Loucy (cell line): ENCODE data around the gene FUOM.

ENCODE experiments used
- EZH2phosphoT487 ChIP-seq: fragments of 200-600 bp; IDR thresholded peaks from 2 replicates; pipeline ENCODE4 v1.6.1; 2018; ENCODE audit warnings: antibody characterized with exemption, mild to moderate bottlenecking, moderate library complexity, borderline replicate concordance
- TF ChIP-seq, protein P1 (sequence below): fragments of 200-600 bp; sonication (generic); conservative IDR thresholded peaks from 2 replicates; pipeline ENCODE4 v1.5.1; 2014; ENCODE audit warnings: mild to moderate bottlenecking, antibody characterized with exemption, low read length

DNA sequence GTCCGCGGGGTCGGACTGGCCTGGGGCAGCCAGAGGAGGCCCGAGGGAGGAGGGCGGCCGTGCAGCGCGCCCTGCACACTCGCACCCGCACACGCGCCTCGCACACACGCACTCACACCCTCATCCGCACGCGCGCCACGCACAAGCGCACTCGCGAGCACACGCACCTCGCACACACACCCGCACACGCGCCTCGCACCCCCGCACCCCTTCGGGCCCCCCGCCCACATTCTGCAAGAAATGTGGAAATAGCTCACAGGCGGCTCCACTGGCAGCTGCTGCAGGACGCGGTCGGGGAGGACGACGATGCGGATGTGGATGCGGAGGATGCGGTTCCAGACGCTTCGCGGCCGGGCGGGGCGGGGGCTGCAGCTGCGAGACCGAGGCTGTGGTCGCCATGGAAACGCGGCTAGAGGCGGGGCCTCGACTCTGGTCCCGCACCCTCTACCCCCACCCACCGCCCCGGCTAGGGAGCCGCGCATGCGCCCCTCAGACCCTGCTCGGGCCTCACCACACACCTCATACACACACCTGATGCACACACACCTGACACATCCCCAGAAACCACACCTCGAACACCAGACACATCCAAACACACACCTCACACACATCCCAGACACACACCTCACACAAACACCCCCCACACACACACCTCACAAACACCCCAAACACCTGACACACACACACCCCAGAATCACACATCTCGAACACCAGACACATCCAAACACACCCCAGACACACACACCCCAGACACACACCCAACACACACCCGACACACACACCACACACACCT, 21.0 kb downstream of the FUOM start, which contains the start of gene CALY:
- TF ChIP-seq, protein P1, sequence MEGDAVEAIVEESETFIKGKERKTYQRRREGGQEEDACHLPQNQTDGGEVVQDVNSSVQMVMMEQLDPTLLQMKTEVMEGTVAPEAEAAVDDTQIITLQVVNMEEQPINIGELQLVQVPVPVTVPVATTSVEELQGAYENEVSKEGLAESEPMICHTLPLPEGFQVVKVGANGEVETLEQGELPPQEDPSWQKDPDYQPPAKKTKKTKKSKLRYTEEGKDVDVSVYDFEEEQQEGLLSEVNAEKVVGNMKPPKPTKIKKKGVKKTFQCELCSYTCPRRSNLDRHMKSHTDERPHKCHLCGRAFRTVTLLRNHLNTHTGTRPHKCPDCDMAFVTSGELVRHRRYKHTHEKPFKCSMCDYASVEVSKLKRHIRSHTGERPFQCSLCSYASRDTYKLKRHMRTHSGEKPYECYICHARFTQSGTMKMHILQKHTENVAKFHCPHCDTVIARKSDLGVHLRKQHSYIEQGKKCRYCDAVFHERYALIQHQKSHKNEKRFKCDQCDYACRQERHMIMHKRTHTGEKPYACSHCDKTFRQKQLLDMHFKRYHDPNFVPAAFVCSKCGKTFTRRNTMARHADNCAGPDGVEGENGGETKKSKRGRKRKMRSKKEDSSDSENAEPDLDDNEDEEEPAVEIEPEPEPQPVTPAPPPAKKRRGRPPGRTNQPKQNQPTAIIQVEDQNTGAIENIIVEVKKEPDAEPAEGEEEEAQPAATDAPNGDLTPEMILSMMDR = no peak
- TF ChIP-seq EZH2phosphoT487 = no peak
